Measurements from ENCODE around the gene DCST1. TPM values are rescaled to one million over a fixed set of nuclear protein-coding genes. Genes with fewer than 3 reads are reported as not detected.

Gene DCST1
- total RNA-seq, 1 experiment from 2014 or later: 0.17 TPM

DNA sequence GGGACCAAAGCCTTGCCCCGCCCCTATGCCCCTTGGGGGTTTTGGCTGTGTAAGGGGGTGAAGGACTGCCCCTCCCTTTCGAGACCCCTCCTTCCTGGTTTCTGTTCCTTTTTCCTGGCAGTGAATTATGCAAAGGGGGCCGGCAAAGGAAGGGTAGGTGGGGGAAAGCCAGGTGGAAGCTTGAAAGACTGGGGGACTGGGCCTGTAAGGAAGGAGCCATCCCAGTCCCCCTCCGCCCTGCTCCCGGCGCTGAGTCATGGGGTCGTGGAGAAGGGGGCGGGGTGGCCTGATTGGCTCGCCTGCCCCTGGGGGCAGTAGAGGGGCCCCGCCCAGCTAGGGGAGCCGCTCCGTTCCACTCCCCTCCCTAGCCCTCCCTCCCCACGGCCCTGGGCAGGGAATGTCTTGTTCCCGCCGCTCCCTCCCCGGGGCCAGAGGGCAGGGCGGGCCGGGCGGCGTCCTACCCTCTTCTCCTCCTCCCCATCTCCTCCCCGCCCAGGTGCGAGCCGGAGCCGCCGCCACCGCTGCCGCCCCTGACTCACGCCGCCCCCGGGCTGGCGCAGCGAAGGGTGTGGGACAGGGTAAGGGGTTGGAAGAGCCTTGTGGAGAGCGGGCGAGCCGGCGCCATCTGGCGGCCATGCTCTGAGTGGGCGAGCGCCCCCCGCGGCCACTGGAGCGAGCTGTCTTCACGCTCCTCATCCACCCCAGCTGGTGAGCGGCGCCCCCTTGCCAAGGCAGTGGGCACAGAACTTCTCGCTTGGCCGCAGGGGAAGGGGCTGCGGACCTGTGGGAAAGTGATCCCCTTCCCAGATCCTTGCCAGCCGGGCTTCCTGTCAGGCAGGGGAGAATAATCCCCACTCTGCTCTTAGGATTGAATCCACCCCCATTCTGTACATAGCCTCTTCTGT lies 16.3 kb upstream of the DCST1 start:
- no peaks in the 10 kb centered on the region for H3K9me3 Mint-ChIP-seq (ENCODE audit: low read depth, unreplicated experiment)
- no TSS peak for BruUV-seq (replicated peaks)
- peak overlapping the region; percentile 79 for H3K27ac Mint-ChIP-seq (ENCODE audit: unreplicated experiment)
- peak; percentile 96 for DNase-seq
- intact Hi-C loops (cut with micrococcal nuclease; ENCODE audit: unreplicated experiment): loop anchor here (2.0 kb wide), 1 partner anchor 14 kb away; the partner anchor contains the start of gene ZBTB7B
- H3K4me1 Mint-ChIP-seq (ENCODE audit: low read depth, unreplicated experiment): peaks cover 37% of the 10 kb centered on the region
- peak; percentile 99 for TF ChIP-seq CTCF (IDR thresholded peaks at IDR 0.05; ENCODE audit: unreplicated experiment)
- no peaks in the 10 kb centered on the region for H3K27me3 Mint-ChIP-seq (ENCODE audit: unreplicated experiment)
- peaks cover 56% of the 10 kb centered on the region for H3K36me3 Mint-ChIP-seq (ENCODE audit: insufficient read depth, unreplicated experiment)
- CTCF ChIA-PET: interaction anchor here (0.5 to 1.9 kb wide), 27 partner anchors 11 to 1342 kb away, joined by 3 to 13 read pairs (median 4); partner anchors contain the start of genes ADAM15, LENEP, PBXIP1 and PYGO2
- peak overlapping the region; percentile 60 for H3K4me3 Mint-ChIP-seq (ENCODE audit: low read depth, unreplicated experiment)

GRCh38 chr1:155017946-155018316 lies 15.7 kb upstream of the DCST1 start:
- Mint-ChIP-seq H3K27ac (ENCODE audit: unreplicated experiment) (peak overlapping the region; percentile 79), H3K36me3 (ENCODE audit: insufficient read depth, unreplicated experiment) (peaks cover 54% of the 10 kb centered on the region), H3K4me3 (ENCODE audit: low read depth, unreplicated experiment) (peak overlapping the region; percentile 60), H3K27me3 (ENCODE audit: unreplicated experiment) (no peaks in the 10 kb centered on the region), H3K9me3 (ENCODE audit: low read depth, unreplicated experiment) (no peaks in the 10 kb centered on the region), H3K4me1 (ENCODE audit: low read depth, unreplicated experiment) (peaks cover 39% of the 10 kb centered on the region)
- TSS peak; percentile 7 for BruUV-seq (replicated peaks)
- CTCF ChIA-PET: interaction anchor here (0.5 to 1.9 kb wide), 26 partner anchors 11 to 1341 kb away, joined by 3 to 13 read pairs (median 5); partner anchors contain the start of genes ADAM15, LENEP, PBXIP1 and PYGO2
- intact Hi-C loops (cut with micrococcal nuclease; ENCODE audit: unreplicated experiment): loop anchor here (2.0 kb wide), 1 partner anchor 15 kb away; the partner anchor contains the start of gene ZBTB7B
- no peak for DNase-seq
- TF ChIP-seq CTCF (IDR thresholded peaks at IDR 0.05; ENCODE audit: unreplicated experiment): no peak

DNA sequence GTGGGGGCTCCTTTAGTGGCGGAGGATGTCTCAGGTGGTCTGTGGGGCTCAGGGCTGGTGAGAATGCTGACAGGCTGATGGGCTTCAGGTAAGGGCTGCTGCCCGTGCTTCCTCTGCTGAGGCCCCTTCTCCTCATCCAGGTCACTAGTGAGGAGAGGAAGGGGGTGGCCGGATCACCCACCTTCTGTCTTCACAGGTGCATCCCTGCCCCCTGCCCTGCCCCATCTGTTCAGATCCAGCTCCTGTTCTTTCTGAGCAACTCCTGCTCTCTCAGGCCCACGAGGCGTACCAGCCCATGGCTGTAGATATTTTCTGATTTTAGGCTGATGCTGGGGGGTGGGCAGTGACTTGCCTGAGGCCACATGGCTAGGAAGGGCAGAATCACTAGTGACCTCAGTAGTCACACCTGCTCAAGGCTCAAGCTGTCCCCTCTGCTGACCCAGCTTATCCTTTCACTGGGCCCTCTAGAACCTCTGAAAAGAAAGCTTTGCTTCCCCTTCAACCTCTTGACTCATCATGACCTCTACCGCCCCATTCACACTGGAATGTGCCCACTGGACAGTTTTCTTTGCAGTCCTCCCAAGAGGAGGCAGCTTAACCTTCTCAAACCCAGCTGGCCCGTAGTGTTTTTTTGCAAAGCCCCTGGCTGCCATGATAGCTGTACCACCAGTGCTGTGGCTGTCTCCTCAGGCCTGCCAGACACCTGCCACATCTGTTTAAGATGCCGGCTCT lies 14.8 kb upstream of the DCST1 start:
- no peaks in the 10 kb centered on the region for H3K27me3 Mint-ChIP-seq (ENCODE audit: unreplicated experiment)
- no peak for TF ChIP-seq CTCF (IDR thresholded peaks at IDR 0.05; ENCODE audit: unreplicated experiment)
- H3K4me3 Mint-ChIP-seq (ENCODE audit: low read depth, unreplicated experiment): no peak overlapping the region
- H3K36me3 Mint-ChIP-seq (ENCODE audit: insufficient read depth, unreplicated experiment): peaks cover 50% of the 10 kb centered on the region
- CTCF ChIA-PET: interaction anchor here (0.7 to 1.8 kb wide), 6 partner anchors 9 to 63 kb away, joined by 3 to 12 read pairs (median 4); partner anchors contain the start of genes PBXIP1, SHC1 and ZBTB7B
- H3K9me3 Mint-ChIP-seq (ENCODE audit: low read depth, unreplicated experiment): no peaks in the 10 kb centered on the region
- BruUV-seq (replicated peaks): no TSS peak
- peak overlapping the region; percentile 2 for H3K27ac Mint-ChIP-seq (ENCODE audit: unreplicated experiment)
- H3K4me1 Mint-ChIP-seq (ENCODE audit: low read depth, unreplicated experiment): peaks cover 42% of the 10 kb centered on the region
- intact Hi-C loops (cut with micrococcal nuclease; ENCODE audit: unreplicated experiment): no loop called here
- DNase-seq: no peak
